Retinal pigment epithelial cell (primary cell): ENCODE measurements around the gene PXK.
A peak's percentile ranks its signal among the peaks of the same experiment; 100 is the strongest.

Experiments used
- DNase-seq: peaks from one replicate; pipeline ENCODE4 v3.0.0-alpha.2; 2010; ENCODE audit warnings: low read depth
- H3K4me3 ChIP-seq: 2 replicates; pipeline ENCODE4 v1.5.1; 2011; ENCODE audit warnings: mild to moderate bottlenecking, low read length, control low read depth, moderate library complexity
- TF ChIP-seq, protein P1 (sequence below): conservative IDR thresholded peaks from 2 replicates; pipeline ENCODE4 v1.5.1; 2011; ENCODE audit warnings: low read depth, low read length, control low read depth, inconsistent platforms

The PXK gene

DNA sequence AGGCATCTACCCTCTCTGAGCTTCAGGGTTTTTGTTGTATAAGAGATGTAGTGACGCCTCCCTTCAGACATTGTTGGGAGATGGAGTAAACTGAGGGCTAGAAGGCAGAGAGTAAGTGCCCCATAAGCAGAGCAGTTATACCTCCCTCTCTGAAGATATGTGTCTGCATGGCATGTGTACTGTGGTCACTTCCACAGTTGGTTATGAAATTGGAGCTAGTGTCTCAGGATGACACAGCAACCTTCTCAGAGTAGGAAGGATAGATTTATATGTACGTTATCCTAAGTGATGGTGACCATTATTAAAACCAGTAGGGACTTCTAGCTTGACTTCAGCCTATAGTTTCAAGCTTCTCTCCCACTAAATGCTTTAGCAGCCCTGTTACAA, 17.9 kb downstream of the PXK start:
- DNase-seq, result no peak
- H3K4me3 ChIP-seq, result no peak overlapping the region
- TF ChIP-seq, protein P1, sequence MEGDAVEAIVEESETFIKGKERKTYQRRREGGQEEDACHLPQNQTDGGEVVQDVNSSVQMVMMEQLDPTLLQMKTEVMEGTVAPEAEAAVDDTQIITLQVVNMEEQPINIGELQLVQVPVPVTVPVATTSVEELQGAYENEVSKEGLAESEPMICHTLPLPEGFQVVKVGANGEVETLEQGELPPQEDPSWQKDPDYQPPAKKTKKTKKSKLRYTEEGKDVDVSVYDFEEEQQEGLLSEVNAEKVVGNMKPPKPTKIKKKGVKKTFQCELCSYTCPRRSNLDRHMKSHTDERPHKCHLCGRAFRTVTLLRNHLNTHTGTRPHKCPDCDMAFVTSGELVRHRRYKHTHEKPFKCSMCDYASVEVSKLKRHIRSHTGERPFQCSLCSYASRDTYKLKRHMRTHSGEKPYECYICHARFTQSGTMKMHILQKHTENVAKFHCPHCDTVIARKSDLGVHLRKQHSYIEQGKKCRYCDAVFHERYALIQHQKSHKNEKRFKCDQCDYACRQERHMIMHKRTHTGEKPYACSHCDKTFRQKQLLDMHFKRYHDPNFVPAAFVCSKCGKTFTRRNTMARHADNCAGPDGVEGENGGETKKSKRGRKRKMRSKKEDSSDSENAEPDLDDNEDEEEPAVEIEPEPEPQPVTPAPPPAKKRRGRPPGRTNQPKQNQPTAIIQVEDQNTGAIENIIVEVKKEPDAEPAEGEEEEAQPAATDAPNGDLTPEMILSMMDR, result no peak

DNA sequence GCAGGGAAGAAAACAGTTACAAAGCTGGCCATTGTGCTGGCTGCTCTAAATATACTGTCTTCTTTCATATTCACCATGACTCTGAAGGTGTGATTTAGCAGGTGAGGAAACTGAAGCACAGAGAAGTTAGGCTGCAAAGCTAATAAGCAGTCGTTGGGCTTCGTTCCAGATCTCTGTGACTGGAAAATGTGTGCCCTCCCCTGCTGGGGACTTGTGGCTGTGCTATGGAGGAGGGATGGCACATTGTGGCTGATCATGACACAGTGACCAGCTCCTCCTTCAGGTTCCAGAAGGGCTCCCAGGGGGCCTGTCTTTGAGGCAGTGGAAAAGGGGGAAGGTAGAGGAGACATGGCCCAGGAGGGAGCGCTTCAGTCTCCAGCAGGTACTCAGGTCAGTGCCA, 19.2 kb downstream of the PXK start:
- TF ChIP-seq, protein P1, result no peak
- H3K4me3 ChIP-seq, result no peak overlapping the region
- no peak for DNase-seq

DNA sequence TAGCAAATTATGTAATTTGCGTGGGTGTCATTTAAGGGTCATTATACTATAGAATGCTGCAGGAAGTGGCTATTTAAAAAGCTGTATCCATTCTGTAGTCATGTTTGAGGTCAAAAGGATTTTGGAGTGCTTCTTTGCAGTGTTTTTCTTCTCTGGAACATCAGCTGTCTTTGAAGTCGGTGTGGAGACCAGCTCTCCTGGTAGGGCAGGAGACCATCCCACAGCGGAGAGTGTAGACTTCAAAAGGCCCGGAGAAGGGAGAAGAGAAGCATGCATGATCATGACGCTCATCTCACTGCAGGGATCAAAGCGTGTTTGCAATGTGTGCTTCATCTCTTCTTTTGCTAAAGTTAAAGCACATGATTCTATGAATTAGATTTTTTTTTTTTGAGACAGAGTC, 19.9 kb downstream of the PXK start:
- TF ChIP-seq, protein P1, result no peak
- no peak overlapping the region for H3K4me3 ChIP-seq
- no peak for DNase-seq

DNA sequence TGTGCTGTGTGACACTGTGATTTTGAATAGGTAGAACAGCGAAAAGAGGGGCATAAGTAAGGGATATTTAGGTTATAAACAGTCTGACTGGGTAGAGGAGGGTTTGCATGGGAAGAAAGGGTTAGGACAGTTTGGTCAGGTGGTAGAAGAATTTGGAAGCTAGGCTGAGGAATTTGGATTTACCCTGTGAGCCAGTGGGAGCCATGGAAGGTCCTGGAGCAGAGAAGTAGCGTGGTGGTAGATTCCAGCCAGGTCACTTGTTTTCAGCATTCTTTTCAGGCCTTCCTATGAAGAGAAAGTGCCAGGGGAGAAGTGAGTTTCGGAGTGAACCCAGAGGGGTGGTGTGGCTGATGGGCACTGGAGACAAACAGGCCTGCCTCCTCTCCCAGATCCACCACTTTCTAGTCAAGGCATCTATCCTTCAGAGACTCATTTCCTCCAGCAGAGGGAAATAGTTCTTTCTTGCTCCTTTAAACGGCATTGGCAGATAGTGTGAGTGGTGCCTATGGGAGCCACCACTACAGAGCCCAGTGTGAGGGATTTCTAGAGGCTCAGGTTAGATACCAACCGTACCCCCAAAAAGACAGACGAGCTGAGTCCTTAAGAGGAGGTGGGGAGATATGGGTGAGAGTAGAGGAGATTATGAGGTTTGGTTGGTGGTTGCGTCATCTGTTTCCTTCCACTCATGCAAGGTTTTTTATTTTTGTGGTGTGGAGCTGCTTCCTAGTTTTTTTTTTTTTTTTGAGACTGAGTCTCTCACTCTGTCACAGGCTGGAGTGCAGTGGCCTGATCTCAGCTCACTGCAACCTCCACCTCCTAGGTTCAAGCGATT, 21.2 kb downstream of the PXK start:
- no peak for DNase-seq
- no peak overlapping the region for H3K4me3 ChIP-seq
- TF ChIP-seq, protein P1, result no peak

DNA sequence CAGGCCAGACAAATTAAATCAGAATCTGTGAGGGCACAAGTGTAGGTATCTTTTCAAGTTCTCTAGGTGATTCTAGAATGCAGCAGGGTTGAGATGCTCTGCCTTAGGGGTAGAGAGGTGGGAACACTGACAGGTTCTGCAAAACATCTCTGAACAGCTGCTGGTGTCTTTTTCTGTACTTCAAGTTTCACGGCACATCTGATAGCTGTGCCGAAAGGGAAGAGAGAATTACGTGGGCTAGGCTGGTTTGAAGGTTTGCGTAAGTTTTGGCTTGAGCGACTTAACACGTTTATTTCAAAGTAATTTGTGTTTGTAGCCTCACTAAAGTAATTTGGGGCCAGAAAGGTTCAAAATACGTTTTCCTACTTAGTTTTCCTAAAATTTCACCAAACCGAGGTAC, 22.5 kb downstream of the PXK start:
- no peak overlapping the region for H3K4me3 ChIP-seq
- TF ChIP-seq, protein P1, result no peak
- no peak for DNase-seq

DNA sequence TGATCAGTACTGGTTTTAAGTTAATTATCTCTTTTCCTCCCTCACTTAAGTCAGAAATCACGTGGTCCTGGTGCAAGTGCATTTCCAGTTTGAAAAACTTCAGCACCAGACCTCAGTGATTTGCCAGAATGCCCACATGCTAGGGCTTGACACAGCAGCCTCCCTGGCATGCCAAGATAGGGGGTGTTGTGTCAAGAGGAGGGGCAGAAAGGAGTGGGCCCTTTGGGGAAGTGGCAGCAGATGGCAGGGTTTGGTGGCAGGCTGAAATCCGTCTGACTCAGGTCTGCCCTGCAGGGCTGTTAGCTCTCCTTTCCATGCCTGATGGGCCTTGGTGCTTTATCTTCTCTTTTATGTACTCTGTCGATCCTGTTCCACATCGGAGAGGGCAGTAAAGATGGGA, 23.4 kb downstream of the PXK start:
- DNase-seq, result peak; percentile 52
- H3K4me3 ChIP-seq, result no peak overlapping the region
- TF ChIP-seq, protein P1, result no peak

DNA sequence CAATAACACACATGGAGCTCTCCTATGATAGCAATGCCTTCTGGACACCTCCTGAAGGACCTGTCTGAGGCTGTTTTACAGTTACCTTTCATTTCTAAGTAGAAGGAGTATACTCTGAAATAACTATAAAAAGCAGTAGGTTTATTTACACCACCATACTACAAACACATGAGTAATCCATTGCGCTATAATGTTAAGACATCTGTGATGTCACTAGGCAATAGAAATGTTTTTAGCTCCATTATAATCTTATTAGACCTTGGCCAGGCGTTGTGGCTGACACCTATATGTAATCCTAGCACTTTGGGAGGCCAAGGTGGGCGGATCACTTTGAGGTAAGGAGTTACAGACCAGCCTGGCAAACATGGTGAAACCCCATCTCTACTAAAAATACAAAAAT, 24.7 kb downstream of the PXK start:
- H3K4me3 ChIP-seq, result no peak overlapping the region
- TF ChIP-seq, protein P1, result no peak
- no peak for DNase-seq
